Posterior vena cava (tissue), 2 donors: Measurements from ENCODE around the gene INTS1. TPM values are rescaled to one million over a fixed set of nuclear protein-coding genes. Genes with fewer than 3 reads are reported as not detected.

Source experiments
- DNase-seq: peaks from one replicate; pipeline ENCODE4 v3.0.0-alpha.2; 2020; ENCODE audit warnings: low spot score
- intact Hi-C, 2 donors: fragments of 100-400 bp; cut with DNase I; formaldehyde crosslinking; loops; one replicate each; pipeline versions ENCODE4 v1.14.1 to v1.14.2; 2022 to 2023
- total RNA-seq, 2 donors: library from RNA; stranded (reverse); fragmentation: NEBNext Ultra II Directional; extraction: Animal tissue kit (Norgen Biotek cat#: 25700); gene quantifications; one replicate each; pipeline ENCODE4 v1.2.1, GENCODE V29; 2021
- donor health status: DM: yes; HTN: yes; CAD: no.
- donor health status: DM: yes; HTN: yes; CAD: no.

The INTS1 gene
- total RNA-seq, 2 donors from 2014 or later = 50.3 to 55.1 TPM

DNA sequence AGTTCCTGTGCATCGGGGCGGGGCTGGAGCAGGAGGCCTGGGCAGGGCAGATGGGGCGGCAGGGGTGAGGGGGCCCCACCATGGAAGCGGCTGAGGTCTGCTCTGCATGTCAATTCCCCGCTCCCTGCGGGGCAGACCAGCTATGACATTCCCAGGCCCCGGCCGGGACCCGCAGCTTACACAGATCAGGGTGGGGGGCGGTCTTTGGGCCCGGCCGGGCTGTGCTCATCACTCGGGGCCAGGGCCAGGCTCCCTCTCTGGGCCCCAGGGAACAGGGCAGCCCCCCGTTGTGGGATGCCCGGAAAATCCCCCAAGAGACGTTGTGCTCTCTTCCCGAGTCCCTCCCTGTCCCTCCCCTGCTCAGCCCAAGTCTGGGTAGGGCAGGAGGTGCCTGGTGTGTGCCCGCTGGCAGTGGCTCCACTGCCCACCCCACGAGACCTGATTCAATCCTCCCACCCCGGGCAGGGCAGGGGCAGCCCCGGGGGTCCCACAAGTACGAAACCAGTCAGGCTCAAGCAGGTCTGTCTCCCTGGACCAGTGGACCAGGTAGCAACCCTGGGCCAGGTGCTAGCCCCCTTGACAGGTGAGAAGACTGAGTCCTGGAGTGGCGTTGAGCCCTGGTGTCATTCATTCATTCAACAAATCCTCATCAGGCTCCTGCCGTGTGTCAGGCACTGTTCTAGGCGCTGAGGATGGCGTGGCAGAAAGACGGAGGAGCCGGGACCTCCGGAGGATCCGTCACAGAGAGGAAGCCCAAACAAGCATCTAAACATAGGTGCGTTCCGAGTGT, 73.9 kb downstream of the INTS1 start:
- no peak for DNase-seq
- intact Hi-C loops = loop anchor here in 1 of 2 donors (5.0 kb wide), 1 partner anchor 42 kb away; no protein-coding TSS in a partner anchor

GRCh38 chr7:1428941-1429501, 75.2 kb downstream of the INTS1 start:
- DNase-seq = no peak
- intact Hi-C loops = no loop called here

DNA sequence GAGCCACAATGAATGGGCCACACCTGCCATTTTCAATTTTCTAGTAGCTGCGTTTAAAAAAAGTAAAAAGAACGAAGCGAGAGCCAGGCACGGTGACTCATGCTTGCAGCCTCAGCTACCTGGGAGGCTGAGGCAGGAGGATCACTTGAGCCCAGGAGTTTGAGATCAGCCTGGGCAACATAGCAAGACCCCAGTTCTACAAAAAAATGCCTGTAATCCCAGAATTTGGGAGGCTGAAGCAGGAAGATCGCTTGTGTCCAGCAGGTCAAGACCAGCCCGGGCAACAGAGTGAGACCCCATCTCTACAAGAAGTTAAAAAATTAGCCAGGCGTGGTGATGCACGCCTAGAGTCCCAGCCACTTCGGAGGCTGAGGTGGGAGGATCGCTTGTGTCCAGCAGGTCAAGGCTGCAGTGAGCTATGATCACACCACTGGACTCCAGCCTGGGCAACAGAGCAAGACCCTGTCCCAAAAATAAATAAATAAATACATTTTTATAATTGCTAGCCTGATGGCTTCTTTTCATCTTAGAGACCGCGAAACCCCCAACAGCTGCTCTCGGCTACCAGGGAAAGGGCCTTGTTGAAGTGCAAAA, 77.0 kb downstream of the INTS1 start:
- intact Hi-C loops = no loop called here
- no peak for DNase-seq

GRCh38 chr7:1426474-1426873, 77.7 kb downstream of the INTS1 start:
- DNase-seq = no peak
- intact Hi-C loops = no loop called here

DNA sequence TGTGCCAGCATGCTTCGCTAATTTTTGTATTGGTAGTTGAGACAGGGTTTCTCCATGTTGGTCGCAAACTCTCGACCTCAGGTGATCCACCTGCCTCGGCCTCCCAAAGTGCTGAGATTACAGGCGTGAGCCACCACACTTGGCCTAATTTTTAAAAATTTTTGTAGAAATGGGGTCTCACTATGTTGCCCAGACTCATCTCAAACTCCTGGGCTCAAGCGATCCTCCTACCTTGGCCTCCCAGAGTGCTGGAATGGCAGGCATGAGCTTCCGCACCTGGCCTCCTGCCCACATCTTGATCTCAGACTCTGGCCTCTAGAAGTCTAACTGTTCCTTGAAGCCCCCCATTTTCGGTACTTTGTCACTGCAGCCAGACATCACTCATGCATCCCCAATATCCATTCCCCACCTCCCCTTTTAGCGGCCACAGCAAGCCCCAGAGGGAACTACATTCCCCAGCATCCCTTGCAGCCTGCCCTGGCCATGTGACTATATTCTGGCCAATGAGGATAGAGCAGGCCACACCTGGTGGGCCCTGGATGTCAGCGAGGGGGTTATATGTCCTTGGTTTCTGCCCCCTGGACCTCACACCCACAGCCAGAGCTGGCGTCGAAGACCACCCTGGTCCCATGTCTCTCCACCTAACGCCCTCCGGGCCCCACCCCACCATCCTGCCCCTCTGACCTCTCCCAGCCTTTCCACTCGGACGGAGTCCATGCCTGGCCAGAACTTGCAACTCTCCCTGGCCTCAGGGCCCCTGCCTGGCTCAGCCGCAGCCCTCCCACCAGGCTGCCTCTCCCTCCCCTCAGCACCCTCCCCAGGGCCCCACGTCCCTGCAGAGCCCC, 78.7 kb downstream of the INTS1 start:
- intact Hi-C loops = no loop called here
- DNase-seq = no peak

GRCh38 chr7:1424041-1424440, 80.1 kb downstream of the INTS1 start:
- intact Hi-C loops = no loop called here
- DNase-seq = no peak

GRCh38 chr7:1423264-1423811, 80.9 kb downstream of the INTS1 start:
- DNase-seq = no peak
- intact Hi-C loops = no loop called here

DNA sequence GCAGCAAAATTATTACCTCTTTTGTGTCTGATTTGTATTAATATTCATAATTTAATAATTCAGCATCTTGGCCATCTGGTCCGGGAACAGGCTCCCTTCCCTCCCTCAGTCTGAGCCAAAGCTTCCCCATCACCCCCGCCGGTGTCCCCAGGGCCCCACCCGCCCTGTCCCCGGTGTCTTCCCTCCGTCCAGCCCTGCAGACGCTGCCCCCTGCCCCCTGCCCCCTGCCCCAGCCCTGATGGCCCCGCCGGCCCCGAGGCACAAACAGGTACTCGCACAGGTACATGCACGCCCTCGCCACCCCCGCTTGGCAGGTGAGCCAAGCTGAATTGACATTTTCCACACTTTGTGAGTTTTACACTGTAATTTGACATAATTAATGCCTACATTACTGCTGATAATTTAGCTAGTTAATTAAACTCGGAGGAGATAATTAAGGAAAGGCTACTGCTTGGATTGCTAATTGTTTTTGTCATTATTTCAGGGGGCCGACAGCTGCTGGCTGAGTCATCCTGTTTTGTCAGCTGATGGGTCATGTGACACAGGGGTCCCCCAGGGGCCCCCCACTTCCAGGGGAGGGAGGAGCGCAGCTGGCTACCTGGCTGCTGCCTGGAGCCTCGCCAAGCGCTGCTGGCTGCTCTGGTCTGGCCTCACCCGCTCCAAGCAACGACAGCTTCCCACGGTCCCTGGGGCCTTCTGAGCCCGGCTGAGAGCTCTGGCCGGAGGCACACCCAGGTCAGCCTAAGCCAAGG, 81.5 kb downstream of the INTS1 start:
- DNase-seq = no peak
- intact Hi-C loops = no loop called here

GRCh38 chr7:1421946-1422345, 82.2 kb downstream of the INTS1 start:
- no peak for DNase-seq
- intact Hi-C loops = no loop called here

GRCh38 chr7:1421020-1421790, 83.0 kb downstream of the INTS1 start:
- DNase-seq = no peak
- intact Hi-C loops = no loop called here

Other genes with a start within 250 kb of the INTS1 start
- gene MICALL2, start 44.9 kb downstream of the INTS1 start, total RNA-seq = 10 to 100 TPM; 33.3 to 38.5 TPM
- 100 to 1,000 TPM in 1 of 2 donors, 10 to 100 TPM in 1; 49.4 to 138 TPM for gene MAFK, start 26.3 kb upstream of the INTS1 start, total RNA-seq
- gene TMEM184A, start 51.8 kb upstream of the INTS1 start, total RNA-seq = not detected
- gene PSMG3, start 65.6 kb upstream of the INTS1 start, total RNA-seq = 10 to 100 TPM; 13.9 to 19.0 TPM
- 1 to 10 TPM; 1.2 to 1.8 TPM for gene ELFN1, start 165.9 kb upstream of the INTS1 start, total RNA-seq